D721Med (cell line): ENCODE results near the gene MAIP1.

Experiments
- DNase-seq: peaks from one replicate; pipeline ENCODE4 v3.0.0; 2011; ENCODE audit warnings: low spot score; ENCODE audit not compliant: insufficient read length
- FAIRE-seq: peaks from 2 replicates; lab custom pipeline; 2011; peaks lifted over from hg19 to GRCh38; lab: Jason Lieb, UNC
- CTCF ChIP-seq: IDR thresholded peaks from 2 replicates; pipeline ENCODE4 v1.5.1; 2012; ENCODE audit warnings: mild to moderate bottlenecking, control low read depth; ENCODE audit not compliant: insufficient read depth; ENCODE audit errors: missing control alignments

MAIP1 gene

GRCh38 chr2:199929262-199929661 is 26.1 kb upstream of the MAIP1 start:
- FAIRE-seq: no peak
- TF ChIP-seq CTCF: no peak

GRCh38 chr2:199932312-199932855 is 23.0 kb upstream of the MAIP1 start:
- FAIRE-seq (no peak), DNase-seq (no peak)
- no peak for TF ChIP-seq CTCF

More at GRCh38 chr2:199929262-199929661, 26.1 kb upstream of the MAIP1 start:
- DNase-seq: no peak

- TF ChIP-seq CTCF: no peak
- FAIRE-seq (no peak), DNase-seq (no peak)
These were observed 21.9 kb upstream of the MAIP1 start for GRCh38 chr2:199933466-199933865.

- FAIRE-seq (no peak), DNase-seq (no peak)
- no peak for TF ChIP-seq CTCF
These were observed 18.8 kb upstream of the MAIP1 start for GRCh38 chr2:199936554-199936953.

GRCh38 chr2:199940373-199940772 is 15.0 kb upstream of the MAIP1 start:
- no peak for DNase-seq
- TF ChIP-seq CTCF: peak; percentile 40
- FAIRE-seq: peak; percentile 68

- FAIRE-seq: no peak
- no peak for TF ChIP-seq CTCF
- no peak for DNase-seq
These were observed 12.0 kb upstream of the MAIP1 start for GRCh38 chr2:199943373-199943772.

- DNase-seq (no peak), FAIRE-seq (no peak)
- no peak for TF ChIP-seq CTCF
These were observed 9.2 kb upstream of the MAIP1 start for GRCh38 chr2:199946196-199946595.
